ENCODE measurements around the gene PNPLA6. TPM values are rescaled to one million over a fixed set of nuclear protein-coding genes. Genes with fewer than 3 reads are reported as not detected.

Gene PNPLA6
- total RNA-seq, 1 experiment from 2014 or later = 75.8 TPM

GRCh38 chr19:7509625-7510024, 25.9 kb upstream of the PNPLA6 start:
- H3K27me3 Mint-ChIP-seq (ENCODE audit: insufficient read depth, unreplicated experiment) = no peaks in the 10 kb centered on the region
- no peak overlapping the region for H3K4me3 Mint-ChIP-seq (ENCODE audit: unreplicated experiment)
- DNase-seq (ENCODE audit: unreplicated experiment) = peak; percentile 37
- no peak overlapping the region for H3K27ac Mint-ChIP-seq (ENCODE audit: low read depth, unreplicated experiment)
- ChIA-PET CTCF (no interaction called here), POLR2A (no interaction called here)
- H3K36me3 Mint-ChIP-seq (ENCODE audit: insufficient read depth, unreplicated experiment) = peaks cover 5% of the 10 kb centered on the region
- intact Hi-C loops (cut with micrococcal nuclease) = loop anchor here (10.0 kb wide), 1 partner anchor 115 kb away; no protein-coding TSS in a partner anchor
- BruUV-seq (replicated peaks) = no TSS peak
- TF ChIP-seq, protein P1, sequence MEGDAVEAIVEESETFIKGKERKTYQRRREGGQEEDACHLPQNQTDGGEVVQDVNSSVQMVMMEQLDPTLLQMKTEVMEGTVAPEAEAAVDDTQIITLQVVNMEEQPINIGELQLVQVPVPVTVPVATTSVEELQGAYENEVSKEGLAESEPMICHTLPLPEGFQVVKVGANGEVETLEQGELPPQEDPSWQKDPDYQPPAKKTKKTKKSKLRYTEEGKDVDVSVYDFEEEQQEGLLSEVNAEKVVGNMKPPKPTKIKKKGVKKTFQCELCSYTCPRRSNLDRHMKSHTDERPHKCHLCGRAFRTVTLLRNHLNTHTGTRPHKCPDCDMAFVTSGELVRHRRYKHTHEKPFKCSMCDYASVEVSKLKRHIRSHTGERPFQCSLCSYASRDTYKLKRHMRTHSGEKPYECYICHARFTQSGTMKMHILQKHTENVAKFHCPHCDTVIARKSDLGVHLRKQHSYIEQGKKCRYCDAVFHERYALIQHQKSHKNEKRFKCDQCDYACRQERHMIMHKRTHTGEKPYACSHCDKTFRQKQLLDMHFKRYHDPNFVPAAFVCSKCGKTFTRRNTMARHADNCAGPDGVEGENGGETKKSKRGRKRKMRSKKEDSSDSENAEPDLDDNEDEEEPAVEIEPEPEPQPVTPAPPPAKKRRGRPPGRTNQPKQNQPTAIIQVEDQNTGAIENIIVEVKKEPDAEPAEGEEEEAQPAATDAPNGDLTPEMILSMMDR (IDR thresholded peaks at IDR 0.05; ENCODE audit: unreplicated experiment) = no peak
- peaks cover 16% of the 10 kb centered on the region for H3K4me1 Mint-ChIP-seq (ENCODE audit: insufficient read depth, unreplicated experiment)
- no peaks in the 10 kb centered on the region for H3K9me3 Mint-ChIP-seq (ENCODE audit: unreplicated experiment)

- intact Hi-C loops (cut with micrococcal nuclease) = no loop called here
- no peaks in the 10 kb centered on the region for H3K9me3 Mint-ChIP-seq (ENCODE audit: unreplicated experiment)
- POLR2A ChIA-PET = interaction anchor here (0.9 to 1.5 kb wide), 2 partner anchors 18 to 87 kb away, joined by 3 to 7 read pairs; no protein-coding TSS in a partner anchor
- peaks cover 14% of the 10 kb centered on the region for H3K4me1 Mint-ChIP-seq (ENCODE audit: insufficient read depth, unreplicated experiment)
- no TSS peak for BruUV-seq (replicated peaks)
- H3K27me3 Mint-ChIP-seq (ENCODE audit: insufficient read depth, unreplicated experiment) = no peaks in the 10 kb centered on the region
- TF ChIP-seq, protein P1 (IDR thresholded peaks at IDR 0.05; ENCODE audit: unreplicated experiment) = no peak
- no peak overlapping the region for H3K4me3 Mint-ChIP-seq (ENCODE audit: unreplicated experiment)
- DNase-seq (ENCODE audit: unreplicated experiment) = no peak
- CTCF ChIA-PET = interaction anchor here (0.6 to 1.2 kb wide), 5 partner anchors 9 to 369 kb away, joined by 3 to 5 read pairs (median 3); partner anchors contain the start of gene TRAPPC5
- H3K36me3 Mint-ChIP-seq (ENCODE audit: insufficient read depth, unreplicated experiment) = no peaks in the 10 kb centered on the region
- H3K27ac Mint-ChIP-seq (ENCODE audit: low read depth, unreplicated experiment) = no peak overlapping the region
Observed at GRCh38 chr19:7512400-7512851, 23.1 kb upstream of the PNPLA6 start.

DNA sequence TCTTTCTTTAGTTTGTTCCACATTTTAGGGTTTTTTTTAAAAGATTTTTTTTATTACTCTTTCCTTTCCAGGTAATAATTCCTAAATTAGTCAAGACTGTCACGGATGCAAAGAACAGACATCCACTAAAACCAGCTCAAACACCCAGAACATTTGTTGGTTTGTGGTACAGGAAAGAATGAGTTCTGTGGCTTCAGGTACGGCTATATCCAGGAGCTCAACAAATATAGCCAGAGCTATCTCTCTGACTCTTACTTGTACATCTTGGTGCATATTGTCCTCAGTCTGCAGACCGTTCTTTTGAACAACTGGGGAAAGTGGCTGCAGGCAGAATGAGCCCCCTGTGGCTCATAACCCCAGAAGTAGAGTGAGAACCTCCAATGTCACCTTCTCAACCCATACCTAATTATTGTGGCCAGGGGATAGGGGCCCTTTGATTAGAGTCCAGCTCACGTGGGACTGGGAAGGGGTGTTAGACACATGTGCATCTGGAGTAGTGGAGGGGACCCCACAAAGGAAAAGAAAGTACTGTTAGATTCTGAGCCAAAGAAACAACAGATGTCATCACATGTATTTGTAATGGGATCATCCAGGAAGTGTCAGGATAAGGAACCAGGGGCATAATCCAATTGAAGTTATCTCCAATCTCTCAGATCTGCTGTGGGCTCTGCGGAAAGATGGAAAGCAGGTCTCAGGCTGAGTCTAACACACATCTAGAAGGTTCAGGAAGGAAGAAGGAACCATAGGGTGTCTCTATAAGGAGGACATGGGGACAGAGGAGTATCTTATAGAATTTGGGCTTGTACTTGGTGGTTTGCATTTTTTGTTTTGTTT, 21.5 kb upstream of the PNPLA6 start:
- H3K4me3 Mint-ChIP-seq (ENCODE audit: unreplicated experiment) = peak overlapping the region; percentile 74

More for the DNA sequence above, 21.5 kb upstream of the PNPLA6 start:
- H3K9me3 Mint-ChIP-seq (ENCODE audit: unreplicated experiment) = no peaks in the 10 kb centered on the region
- H3K27me3 Mint-ChIP-seq (ENCODE audit: insufficient read depth, unreplicated experiment) = no peaks in the 10 kb centered on the region
- H3K4me1 Mint-ChIP-seq (ENCODE audit: insufficient read depth, unreplicated experiment) = peaks cover 7% of the 10 kb centered on the region
- no TSS peak for BruUV-seq (replicated peaks)
- H3K27ac Mint-ChIP-seq (ENCODE audit: low read depth, unreplicated experiment) = no peak overlapping the region
- ChIA-PET CTCF (interaction anchor here (0.7 kb wide), 1 partner anchor 355 kb away, joined by 3 read pairs; no protein-coding TSS in a partner anchor), POLR2A (interaction anchor here (0.5 to 0.6 kb wide), 2 partner anchors 88 to 507 kb away, joined by 3 read pairs; no protein-coding TSS in a partner anchor)
- TF ChIP-seq, protein P1 (IDR thresholded peaks at IDR 0.05; ENCODE audit: unreplicated experiment) = no peak
- H3K36me3 Mint-ChIP-seq (ENCODE audit: insufficient read depth, unreplicated experiment) = no peaks in the 10 kb centered on the region
- intact Hi-C loops (cut with micrococcal nuclease) = no loop called here
- DNase-seq (ENCODE audit: unreplicated experiment) = no peak

All from MCF 10A (cell line).